HL-60 (cell line): Measurements from ENCODE around the gene RAET1L.

Source experiments
- CTCF ChIP-seq: IDR thresholded peaks from one replicate; pipeline ENCODE4 v1.5.1; 2011; ENCODE audit warnings: low read length, control low read depth, inconsistent platforms; ENCODE audit not compliant: insufficient read depth
- SPI1 ChIP-seq: IDR thresholded peaks from 2 replicates; pipeline ENCODE4 v1.6.1; 2012; ENCODE audit warnings: low read depth, mild to moderate bottlenecking, borderline replicate concordance

- TF ChIP-seq SPI1 (no peak), CTCF (no peak)
Measured at GRCh38 chr6:150069706-150070105, 44.4 kb upstream of the RAET1L start.
